OCI-LY7 (cell line): ENCODE results near the gene WNT7B. TPM values are rescaled to one million over a fixed set of nuclear protein-coding genes. Genes with fewer than 3 reads are reported as not detected.

Experiments
- BruUV-seq: library from RNA; stranded (reverse); fragments of 400-500 nt; replicated peaks from 2 replicates; lab custom pipeline; 2021; lab: Mats Ljungman, UMichigan
- CTCF ChIA-PET: fragments of 300-600 bp; sonication (Branson Sonifier 250); formaldehyde crosslinking; loops from one replicate; lab custom pipeline; 2022; ENCODE audit warnings: antibody characterized with exemption; ENCODE audit not compliant: unreplicated experiment; lab: Charles Lee
- POLR2A ChIA-PET: fragments of 300-600 bp; sonication (Branson Sonifier 250); formaldehyde crosslinking; loops from one replicate; lab custom pipeline; 2022; ENCODE audit warnings: antibody characterized with exemption; lab: Charles Lee
- DNase-seq: peaks from one replicate; pipeline ENCODE4 v3.0.0-alpha.2; 2015; ENCODE audit warnings: low spot score
- H2AFZ ChIP-seq: fragments of 200-600 bp; sonication (generic), shearing (Covaris generic); 2 replicates; pipeline ENCODE4 v1.6.1; 2014; ENCODE audit warnings: mild to moderate bottlenecking, antibody characterized with exemption, low read length, moderate library complexity
- H3K27ac ChIP-seq: fragments of 200-600 bp; sonication (generic); 2 replicates; pipeline ENCODE4 v1.5.1; 2014; ENCODE audit warnings: mixed run types, low read depth, mild to moderate bottlenecking, moderate library complexity, low read length, inconsistent platforms; ENCODE audit not compliant: poor library complexity, severe bottlenecking
- H3K36me3 ChIP-seq: fragments of 200-600 bp; sonication (generic); 2 replicates; pipeline ENCODE4 v1.6.1; 2014; ENCODE audit warnings: mild to moderate bottlenecking, antibody characterized with exemption, low read length, moderate library complexity, mixed read lengths; ENCODE audit not compliant: insufficient read depth
- H3K4me1 ChIP-seq: fragments of 200-600 bp; sonication (generic); 2 replicates; pipeline ENCODE4 v1.5.1; 2014; ENCODE audit warnings: mild to moderate bottlenecking, low read length; ENCODE audit not compliant: insufficient read depth, poor library complexity, severe bottlenecking
- H3K4me2 ChIP-seq: fragments of 200-600 bp; sonication (generic); 2 replicates; pipeline ENCODE4 v1.6.1; 2014; ENCODE audit warnings: mild to moderate bottlenecking, low read length
- H3K4me3 ChIP-seq: fragments of 200-600 bp; sonication (generic); 2 replicates; pipeline ENCODE4 v1.5.1; 2014; ENCODE audit warnings: mild to moderate bottlenecking, low read depth, low read length; ENCODE audit not compliant: poor library complexity, severe bottlenecking
- H3K79me2 ChIP-seq: fragments of 200-600 bp; sonication (generic); 2 replicates; pipeline ENCODE4 v1.6.1; 2016; ENCODE audit warnings: low read depth, mild to moderate bottlenecking, low read length, moderate library complexity, mixed read lengths; ENCODE audit not compliant: insufficient read depth
- H3K9me2 ChIP-seq: fragments of 200-600 bp; sonication (generic); 2 replicates; pipeline ENCODE4 v1.6.1; 2016; ENCODE audit warnings: mild to moderate bottlenecking, low read length, mixed read lengths; ENCODE audit not compliant: insufficient read depth
- H3K9me3 ChIP-seq: fragments of 200-600 bp; sonication (generic); 2 replicates; pipeline ENCODE4 v1.6.1; 2014; ENCODE audit warnings: mild to moderate bottlenecking, mixed run types, low read length, mixed read lengths
- H4K20me1 ChIP-seq: fragments of 200-600 bp; sonication (generic); 2 replicates; pipeline ENCODE4 v1.6.1; 2014; ENCODE audit warnings: mild to moderate bottlenecking, antibody characterized with exemption, low read length, moderate library complexity, mixed read lengths; ENCODE audit not compliant: insufficient read depth
- CTCF ChIP-seq: fragments of 200-600 bp; sonication (generic); conservative IDR thresholded peaks from 2 replicates; pipeline ENCODE4 v1.5.1; 2014; ENCODE audit warnings: mild to moderate bottlenecking, antibody characterized with exemption, low read length, moderate library complexity, mixed read lengths
- EZH2phosphoT487 ChIP-seq: fragments of 200-600 bp; sonication (generic); IDR thresholded peaks from 2 replicates; pipeline ENCODE4 v1.6.1; 2018; ENCODE audit warnings: low read depth, borderline replicate concordance, mild to moderate bottlenecking, mixed run types, antibody characterized with exemption, low read length, moderate library complexity, mixed read lengths
- intact Hi-C: fragments of 100-400 bp; cut with micrococcal nuclease; formaldehyde crosslinking; loops from one replicate; pipeline ENCODE4 v1.10.0; 2022; ENCODE audit not compliant: unreplicated experiment
- total RNA-seq, 2 experiments: library from RNA; depleted of rRNA in 1 of 2; stranded (reverse); fragments of >200 nt in 1 of 2; shearing (Covaris generic) in 1 of 2; gene quantifications; 2 replicates each; pipeline ENCODE4 v1.2.3, GENCODE V29; 2014 to 2022

Gene WNT7B
- total RNA-seq, 2 experiments from 2014 or later, result not detected

- H3K79me2 ChIP-seq, result no peaks in the 10 kb centered on the region
- H3K9me3 ChIP-seq, result no peaks in the 10 kb centered on the region
- no TSS peak for BruUV-seq
- H3K4me2 ChIP-seq, result no peak overlapping the region
- H4K20me1 ChIP-seq, result no peaks in the 10 kb centered on the region
- H3K36me3 ChIP-seq, result no peaks in the 10 kb centered on the region
- H3K4me1 ChIP-seq, result peaks cover under 1% of the 10 kb centered on the region
- H3K4me3 ChIP-seq, result no peak overlapping the region
- CTCF ChIA-PET, result no interaction called here
- intact Hi-C loops, result no loop called here
- no peaks in the 10 kb centered on the region for H3K9me2 ChIP-seq
- DNase-seq, result no peak
- no peak overlapping the region for H3K27ac ChIP-seq
- POLR2A ChIA-PET, result no interaction called here
- TF ChIP-seq EZH2phosphoT487 (no peak), CTCF (no peak)
- H2AFZ ChIP-seq, result no peak overlapping the region
Measured at GRCh38 chr22:45984316-45984916, 7.5 kb upstream of the WNT7B start.

GRCh38 chr22:45983797-45984196 lies 6.8 kb upstream of the WNT7B start:
- intact Hi-C loops, result no loop called here
- H2AFZ ChIP-seq, result no peak overlapping the region
- CTCF ChIA-PET, result no interaction called here
- TF ChIP-seq CTCF (no peak), EZH2phosphoT487 (no peak)
- H3K4me2 ChIP-seq, result no peak overlapping the region
- H3K9me3 ChIP-seq, result no peaks in the 10 kb centered on the region
- no peaks in the 10 kb centered on the region for H3K36me3 ChIP-seq
- H3K4me3 ChIP-seq, result no peak overlapping the region
- no peaks in the 10 kb centered on the region for H3K9me2 ChIP-seq
- no TSS peak for BruUV-seq
- H4K20me1 ChIP-seq, result no peaks in the 10 kb centered on the region
- POLR2A ChIA-PET, result no interaction called here
- H3K4me1 ChIP-seq, result peaks cover 3% of the 10 kb centered on the region
- no peak overlapping the region for H3K27ac ChIP-seq
- H3K79me2 ChIP-seq, result no peaks in the 10 kb centered on the region
- no peak for DNase-seq

- no TSS peak for BruUV-seq
- H3K36me3 ChIP-seq, result no peaks in the 10 kb centered on the region
- no peak overlapping the region for H3K4me2 ChIP-seq
- ChIA-PET POLR2A (no interaction called here), CTCF (no interaction called here)
- peaks cover 3% of the 10 kb centered on the region for H3K4me1 ChIP-seq
- no peak for DNase-seq
- H3K9me3 ChIP-seq, result no peaks in the 10 kb centered on the region
- H4K20me1 ChIP-seq, result no peaks in the 10 kb centered on the region
- no peak overlapping the region for H3K27ac ChIP-seq
- H3K4me3 ChIP-seq, result no peak overlapping the region
- no peaks in the 10 kb centered on the region for H3K9me2 ChIP-seq
- no peaks in the 10 kb centered on the region for H3K79me2 ChIP-seq
- TF ChIP-seq CTCF (no peak), EZH2phosphoT487 (no peak)
- H2AFZ ChIP-seq, result no peak overlapping the region
- intact Hi-C loops, result no loop called here
Measured at GRCh38 chr22:45980761-45981160, 3.8 kb upstream of the WNT7B start.
